Measurements from ENCODE around the gene NUBPL. TPM values are rescaled to one million over a fixed set of nuclear protein-coding genes. Genes with fewer than 3 reads are reported as not detected.

Gene NUBPL
- total and polyA plus RNA-seq, 7 donors: 3.3 to 16.3 (median 8.5) TPM

DNA sequence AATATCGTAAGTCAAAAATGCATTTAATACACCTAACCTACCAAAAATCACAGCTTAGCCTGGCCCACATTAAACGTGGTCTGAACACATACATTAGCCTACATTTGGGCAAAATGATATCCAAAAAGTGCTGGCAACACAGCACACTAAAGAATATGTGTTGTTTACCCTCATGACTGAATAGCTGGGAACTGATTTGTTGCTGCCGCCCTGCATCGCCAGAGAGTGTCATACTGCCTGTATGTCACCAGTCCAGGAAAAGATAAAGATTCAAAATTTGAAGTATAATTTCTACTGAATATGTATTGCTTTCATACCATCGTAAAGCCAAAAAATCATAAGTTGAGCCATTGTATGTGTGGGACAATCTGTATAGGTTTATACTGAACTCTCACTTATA, 157.8 kb downstream of the NUBPL start:
- intact Hi-C loops (cut with DNase I): no loop called here
- H3K4me1 ChIP-seq: peaks cover 23% of the 10 kb centered on the region
- no peak overlapping the region for H3K4me3 ChIP-seq
- H3K27me3 ChIP-seq (ENCODE audit: insufficient read depth in 3 of 3, low read length in 2 of 3): no peaks in the 10 kb centered on the region
- DNase-seq (no peak), ATAC-seq (no peak)
- H3K9me3 ChIP-seq: no peaks in the 10 kb centered on the region
- WGBS, 3 donors: 82 to 99% (median 92%) methylated on average over 5 of the region's 5 CpGs
- H3K27ac ChIP-seq: no peak overlapping the region
- TF ChIP-seq, protein P1, sequence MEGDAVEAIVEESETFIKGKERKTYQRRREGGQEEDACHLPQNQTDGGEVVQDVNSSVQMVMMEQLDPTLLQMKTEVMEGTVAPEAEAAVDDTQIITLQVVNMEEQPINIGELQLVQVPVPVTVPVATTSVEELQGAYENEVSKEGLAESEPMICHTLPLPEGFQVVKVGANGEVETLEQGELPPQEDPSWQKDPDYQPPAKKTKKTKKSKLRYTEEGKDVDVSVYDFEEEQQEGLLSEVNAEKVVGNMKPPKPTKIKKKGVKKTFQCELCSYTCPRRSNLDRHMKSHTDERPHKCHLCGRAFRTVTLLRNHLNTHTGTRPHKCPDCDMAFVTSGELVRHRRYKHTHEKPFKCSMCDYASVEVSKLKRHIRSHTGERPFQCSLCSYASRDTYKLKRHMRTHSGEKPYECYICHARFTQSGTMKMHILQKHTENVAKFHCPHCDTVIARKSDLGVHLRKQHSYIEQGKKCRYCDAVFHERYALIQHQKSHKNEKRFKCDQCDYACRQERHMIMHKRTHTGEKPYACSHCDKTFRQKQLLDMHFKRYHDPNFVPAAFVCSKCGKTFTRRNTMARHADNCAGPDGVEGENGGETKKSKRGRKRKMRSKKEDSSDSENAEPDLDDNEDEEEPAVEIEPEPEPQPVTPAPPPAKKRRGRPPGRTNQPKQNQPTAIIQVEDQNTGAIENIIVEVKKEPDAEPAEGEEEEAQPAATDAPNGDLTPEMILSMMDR (IDR thresholded peaks at IDR 0.05): no peak
- H3K36me3 ChIP-seq (ENCODE audit: insufficient read depth in 1 of 2, low read depth in 1 of 2): no peaks in the 10 kb centered on the region

DNA sequence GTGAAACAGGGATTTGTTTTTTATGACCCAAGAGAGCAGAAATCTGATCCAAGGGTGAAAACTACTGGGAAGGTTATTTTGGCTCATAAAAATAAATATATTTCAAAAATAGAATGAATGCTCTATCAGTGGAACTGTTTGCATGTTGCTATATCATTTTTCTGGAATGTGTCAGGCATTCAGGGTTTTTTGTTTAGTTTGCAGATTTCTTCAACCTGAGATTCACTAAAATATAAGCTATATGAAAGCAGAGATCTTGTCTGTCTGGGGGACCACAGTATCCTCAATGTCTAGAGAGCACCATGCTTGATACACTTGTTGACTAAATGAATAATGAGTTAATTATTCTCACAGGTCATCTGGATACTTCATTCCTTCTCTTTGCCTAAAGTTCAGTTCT, 165.1 kb downstream of the NUBPL start:
- H3K4me3 ChIP-seq: no peak overlapping the region
- intact Hi-C loops (cut with DNase I): no loop called here
- ATAC-seq (no peak), DNase-seq (no peak)
- H3K4me1 ChIP-seq: no peaks in the 10 kb centered on the region
- H3K27me3 ChIP-seq (ENCODE audit: insufficient read depth in 3 of 3, low read length in 2 of 3): no peaks in the 10 kb centered on the region
- peaks cover 9% of the 10 kb centered on the region for H3K9me3 ChIP-seq
- TF ChIP-seq, protein P1 (IDR thresholded peaks at IDR 0.05): no peak
- no peak overlapping the region for H3K27ac ChIP-seq
- no peaks in the 10 kb centered on the region for H3K36me3 ChIP-seq (ENCODE audit: insufficient read depth in 1 of 2, low read depth in 1 of 2)

DNA sequence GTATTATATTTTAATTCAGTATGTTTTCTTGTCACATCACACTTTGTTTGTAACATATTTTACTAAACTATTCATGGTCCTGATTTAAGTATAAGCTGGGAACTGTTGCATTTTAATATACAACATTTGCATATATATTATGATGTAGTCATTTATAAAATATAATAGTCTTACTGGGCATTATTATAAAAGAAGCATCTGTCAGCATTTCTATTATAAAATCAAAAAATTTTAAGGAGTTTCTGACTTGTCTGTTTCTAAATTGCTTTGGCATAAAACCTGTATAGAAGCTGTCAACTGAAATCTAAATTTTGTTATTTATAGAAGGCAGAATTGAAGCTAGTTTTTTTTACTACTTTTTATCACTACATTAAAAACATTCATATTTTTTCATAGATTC, 166.6 kb downstream of the NUBPL start:
- intact Hi-C loops (cut with DNase I): no loop called here
- H3K4me3 ChIP-seq: no peak overlapping the region

DNA sequence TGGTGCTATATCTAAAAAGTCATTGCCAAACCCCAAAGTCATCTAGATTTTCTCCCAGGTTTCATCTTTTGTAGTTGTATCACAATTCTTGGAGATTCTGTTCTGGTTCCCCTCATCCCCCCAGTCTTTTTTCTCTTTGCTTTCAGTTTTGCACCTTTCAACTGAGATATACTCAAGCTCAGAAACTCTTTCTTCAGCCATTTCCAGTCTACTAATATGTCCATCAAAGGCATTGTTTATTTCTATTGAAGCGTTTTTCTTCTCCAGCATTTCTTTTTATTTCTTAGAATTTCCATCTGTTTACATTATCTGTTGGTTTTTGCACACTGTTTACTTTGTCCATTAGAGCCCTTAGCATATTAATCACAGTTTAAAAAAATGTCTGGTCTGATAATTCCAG, 179.5 kb downstream of the NUBPL start:
- H3K27me3 ChIP-seq (ENCODE audit: insufficient read depth in 3 of 3, low read length in 2 of 3): no peaks in the 10 kb centered on the region
- intact Hi-C loops (cut with DNase I): no loop called here
- no peak overlapping the region for H3K27ac ChIP-seq
- H3K4me3 ChIP-seq: no peak overlapping the region
- H3K4me1 ChIP-seq: no peaks in the 10 kb centered on the region
- no peak for ATAC-seq
- WGBS, 3 donors: 93 to 97% (median 94%) methylated on average over 1 of the region's 1 CpG
- H3K9me3 ChIP-seq: peaks cover 4% of the 10 kb centered on the region
- no peak for DNase-seq
- H3K36me3 ChIP-seq (ENCODE audit: insufficient read depth in 1 of 2, low read depth in 1 of 2): no peaks in the 10 kb centered on the region
- TF ChIP-seq, protein P1 (IDR thresholded peaks at IDR 0.05): no peak

More for the DNA sequence above, 166.6 kb downstream of the NUBPL start:
- no peak for DNase-seq
- no peaks in the 10 kb centered on the region for H3K27me3 ChIP-seq (ENCODE audit: insufficient read depth in 3 of 3, low read length in 2 of 3)
- no peak for ATAC-seq
- H3K36me3 ChIP-seq (ENCODE audit: insufficient read depth in 1 of 2, low read depth in 1 of 2): no peaks in the 10 kb centered on the region
- H3K4me1 ChIP-seq: no peaks in the 10 kb centered on the region
- H3K9me3 ChIP-seq: peaks cover 11% of the 10 kb centered on the region
- H3K27ac ChIP-seq: no peak overlapping the region
- TF ChIP-seq, protein P1 (IDR thresholded peaks at IDR 0.05): no peak

DNA sequence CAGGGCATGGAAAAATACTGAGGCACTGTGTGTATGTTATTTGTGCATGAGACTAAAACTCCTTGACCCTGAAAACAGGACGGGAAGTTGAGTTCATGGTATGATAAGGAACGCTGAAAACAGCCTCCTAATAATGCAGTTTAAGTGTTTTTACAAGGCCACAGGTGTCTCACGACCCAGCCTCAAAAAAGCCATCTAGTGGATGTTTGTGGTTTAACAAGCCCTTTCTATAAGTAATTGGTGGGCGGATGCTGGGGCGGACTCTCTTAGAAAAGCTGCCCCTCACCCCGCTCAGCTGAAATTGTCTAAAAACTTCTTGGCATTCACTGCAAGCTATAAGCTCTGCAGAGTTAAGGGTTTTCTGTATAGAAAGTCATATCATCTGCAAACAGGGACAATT, 184.5 kb downstream of the NUBPL start:
- no peak overlapping the region for H3K27ac ChIP-seq
- H3K4me1 ChIP-seq: no peaks in the 10 kb centered on the region
- H3K36me3 ChIP-seq (ENCODE audit: insufficient read depth in 1 of 2, low read depth in 1 of 2): no peaks in the 10 kb centered on the region
- intact Hi-C loops (cut with DNase I): no loop called here
- 90 to 98% (median 94%) methylated on average over 6 of the region's 6 CpGs for WGBS, 3 donors
- H3K27me3 ChIP-seq (ENCODE audit: insufficient read depth in 3 of 3, low read length in 2 of 3): no peaks in the 10 kb centered on the region
- H3K9me3 ChIP-seq: peaks cover 29% of the 10 kb centered on the region
- no peak for DNase-seq
- TF ChIP-seq, protein P1 (IDR thresholded peaks at IDR 0.05): no peak
- ATAC-seq: no peak
- H3K4me3 ChIP-seq: no peak overlapping the region
